Activated CD8-positive, alpha-beta T cell treated with anti-CD3 and anti-CD28 coated beads for 36 hours (primary cell): ENCODE data around the gene ULK2. TPM values are rescaled to one million over a fixed set of nuclear protein-coding genes. Genes with fewer than 3 reads are reported as not detected.
A peak's percentile ranks its signal among the peaks of the same experiment; 100 is the strongest.

Source experiments
- ATAC-seq: fragments of 200-7000 bp; cut with Tn5 transposase; one replicate; pipeline ENCODE4 v1.10.0; 2021; ENCODE audit warnings: mild to moderate bottlenecking, moderate library complexity
- CTCF ChIA-PET: fragments of 350-600 bp; sonication (Branson Sonifier 250); formaldehyde crosslinking; loops from one replicate; lab custom pipeline; 2021; ENCODE audit warnings: antibody characterized with exemption; lab: Charles Lee
- POLR2A ChIA-PET: fragments of 350-600 bp; sonication (Branson Sonifier 250); formaldehyde crosslinking; loops from one replicate; lab custom pipeline; 2021; ENCODE audit warnings: antibody characterized with exemption; lab: Charles Lee
- DNase-seq: peaks from one replicate; pipeline ENCODE4 v3.0.0-alpha.2; 2020
- H3K27ac Mint-ChIP-seq: one replicate; pipeline ENCODE4 v1.8.0; 2021; ENCODE audit warnings: mild to moderate bottlenecking, mixed read lengths
- H3K27me3 Mint-ChIP-seq: one replicate; pipeline ENCODE4 v1.8.0; 2021; ENCODE audit warnings: mixed read lengths
- H3K36me3 Mint-ChIP-seq: one replicate; pipeline ENCODE4 v1.8.0; 2021; ENCODE audit warnings: low read depth, mixed read lengths
- H3K4me1 Mint-ChIP-seq: one replicate; pipeline ENCODE4 v1.8.0; 2021; ENCODE audit warnings: low read depth, mixed read lengths
- H3K4me3 Mint-ChIP-seq: one replicate; pipeline ENCODE4 v1.8.0; 2021; ENCODE audit warnings: mild to moderate bottlenecking, moderate library complexity, mixed read lengths
- H3K9me3 Mint-ChIP-seq: one replicate; pipeline ENCODE4 v1.8.0; 2021; ENCODE audit warnings: mixed read lengths
- CTCF ChIP-seq: fragments of 200-600 bp; IDR thresholded peaks from one replicate; pipeline ENCODE4 v1.8.0; 2022; ENCODE audit warnings: antibody characterized with exemption, mild to moderate bottlenecking
- intact Hi-C: fragments of 100-400 bp; cut with micrococcal nuclease; formaldehyde crosslinking; loops from one replicate; pipeline ENCODE4 v1.10.0; 2022
- total RNA-seq, 2 experiments: library from RNA; stranded (reverse); gene quantifications; one replicate each; pipeline ENCODE4 v1.2.3, GENCODE V29; 2021

The ULK2 gene
- total RNA-seq, 2 experiments from 2014 or later, result 6.3 TPM

DNA sequence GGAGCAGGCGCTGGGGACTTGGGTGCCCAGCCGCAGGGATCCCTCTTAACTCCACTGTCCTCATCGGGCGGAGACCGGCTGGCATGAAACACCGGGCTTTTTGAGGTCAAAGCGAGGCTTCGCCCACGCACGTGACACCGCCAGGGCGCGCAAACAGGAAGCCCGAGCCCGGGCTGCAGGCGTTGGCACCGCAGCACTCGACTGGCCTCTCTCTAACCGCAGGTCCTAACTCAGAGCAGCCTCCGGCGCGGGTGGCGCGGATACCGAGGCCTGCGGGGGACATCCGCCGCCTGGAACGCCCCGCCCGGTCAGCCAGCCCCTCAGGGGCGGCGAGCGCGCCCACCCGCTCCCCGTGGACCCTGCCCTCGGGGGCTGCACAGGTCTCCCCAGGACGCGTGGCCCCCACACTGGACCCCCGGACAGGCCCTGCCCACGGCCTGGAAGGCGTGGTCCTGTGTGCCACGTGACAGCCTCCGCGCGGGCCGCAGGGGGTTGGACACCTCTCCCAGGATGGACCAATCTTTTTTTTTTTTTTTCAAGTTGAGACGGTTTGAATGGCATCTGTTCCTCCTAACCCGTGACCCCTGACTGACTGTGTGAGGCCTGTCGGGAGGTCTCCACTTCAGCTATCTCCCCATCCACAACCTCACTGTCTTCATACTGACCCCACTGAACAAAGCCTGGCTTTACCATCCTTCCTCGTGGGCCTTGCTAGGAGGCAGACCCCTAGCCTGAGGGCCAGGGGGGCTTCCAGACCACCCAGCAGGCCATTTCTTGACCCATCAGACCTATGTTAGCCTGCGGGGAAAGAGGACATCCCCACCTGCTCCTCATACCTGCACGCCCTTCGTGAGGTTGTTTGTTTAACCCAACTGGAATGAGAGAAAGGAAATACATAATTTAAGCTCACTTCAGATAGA is 143.0 kb downstream of the ULK2 start:
- Mint-ChIP-seq H3K36me3 (no peaks in the 10 kb centered on the region), H3K9me3 (no peaks in the 10 kb centered on the region), H3K4me3 (no peak overlapping the region), H3K4me1 (peaks cover 13% of the 10 kb centered on the region), H3K27ac (no peak overlapping the region), H3K27me3 (no peaks in the 10 kb centered on the region)
- DNase-seq (peak; percentile 70), ATAC-seq (peak; percentile 77)
- ChIA-PET CTCF (no interaction called here), POLR2A (interaction anchor here (0.6 to 1.0 kb wide), 2 partner anchors 76 to 77 kb away, joined by 3 to 5 read pairs; partner anchors contain the start of gene ALDH3A2)
- TF ChIP-seq CTCF, result no peak
- intact Hi-C loops, result no loop called here

DNA sequence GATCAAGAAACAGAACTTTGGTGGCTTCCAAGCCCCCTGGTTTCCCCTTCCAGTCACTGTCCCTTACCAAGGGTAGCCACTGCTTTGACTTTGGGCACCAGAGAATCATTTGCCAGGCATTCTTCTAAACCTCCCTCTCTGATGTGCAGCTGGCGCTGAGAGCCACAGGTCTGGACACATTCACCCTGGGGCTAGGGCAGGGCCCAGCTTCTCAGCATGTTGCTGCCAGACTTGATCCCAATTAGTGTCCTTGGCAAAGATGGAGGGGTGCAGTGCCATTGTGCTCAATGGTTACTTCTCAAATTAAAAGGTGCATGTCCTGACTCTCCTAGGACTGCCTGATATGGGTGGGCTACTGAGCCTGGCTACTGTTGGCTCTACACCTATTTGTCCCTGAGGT is 143.8 kb downstream of the ULK2 start:
- no peak for ATAC-seq
- Mint-ChIP-seq H3K27ac (no peak overlapping the region), H3K4me1 (peaks cover 13% of the 10 kb centered on the region), H3K36me3 (no peaks in the 10 kb centered on the region), H3K27me3 (no peaks in the 10 kb centered on the region), H3K9me3 (no peaks in the 10 kb centered on the region), H3K4me3 (no peak overlapping the region)
- no peak for TF ChIP-seq CTCF
- POLR2A ChIA-PET, result no interaction called here
- intact Hi-C loops, result no loop called here
- CTCF ChIA-PET, result interaction anchor here (1.1 kb wide), 1 partner anchor 42 kb away, joined by 3 read pairs; no protein-coding TSS in a partner anchor
- DNase-seq, result no peak

Other genes starting within 250 kb of the ULK2 start
- gene ALDH3A2, start 219.2 kb downstream of the ULK2 start, total RNA-seq, result 10 to 100 TPM; 17.6 to 20.3 TPM
- not detected for gene SLC47A2, start 151.4 kb downstream of the ULK2 start, total RNA-seq
- under 1 TPM; 0.38 to 0.92 TPM for gene ALDH3A1, start 119.6 kb downstream of the ULK2 start, total RNA-seq
- gene AKAP10, start 109.9 kb upstream of the ULK2 start, total RNA-seq, result 10 to 100 TPM; 38.6 to 39.2 TPM
- gene SPECC1, start 141.4 kb upstream of the ULK2 start, total RNA-seq, result 10 to 100 TPM in 1 of 2 experiments, 1 to 10 TPM in 1; 9.9 to 10.3 TPM